ENCODE measurements around the gene ZNF451.

The ZNF451 gene

DNA sequence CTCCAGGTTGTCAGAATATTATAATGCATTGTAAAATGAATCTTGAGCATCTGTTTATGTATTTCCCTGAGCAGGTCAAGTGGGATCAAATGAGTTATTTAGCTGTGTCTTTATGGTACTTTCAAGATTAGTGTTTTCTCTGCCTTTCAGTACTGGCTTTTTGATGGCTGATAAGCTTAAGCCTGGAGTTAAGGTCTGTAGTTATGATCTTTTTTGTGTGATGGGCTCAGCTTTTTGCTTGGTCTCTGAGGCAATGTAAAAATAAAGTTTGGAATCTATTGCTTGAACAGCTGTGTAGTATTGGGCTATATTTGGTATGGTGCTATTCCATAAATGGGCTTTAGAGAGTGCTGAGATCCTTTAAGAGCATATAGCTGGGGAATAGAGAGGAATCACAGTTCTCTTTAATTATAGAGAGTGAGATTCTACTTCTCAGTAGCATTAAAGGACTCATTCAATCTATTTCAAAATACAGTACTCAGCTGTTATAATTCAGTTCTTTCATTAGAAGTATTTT, 40.7 kb downstream of the ZNF451 start:
- TF ChIP-seq POLR2AphosphoS5 (IDR thresholded peaks at IDR 0.05; ENCODE audit: low read depth, low read length) (no peak), SIN3A (IDR thresholded peaks at IDR 0.05; ENCODE audit: borderline replicate concordance, insufficient read depth, low read length) (no peak), FOXP2 (optimal IDR thresholded peaks at IDR 0.05; ENCODE audit: borderline replicate concordance, extremely low read depth, extremely low read length, insufficient read depth) (no peak), TAF1 (IDR thresholded peaks at IDR 0.05; ENCODE audit: borderline replicate concordance, insufficient read depth, low read length) (no peak)
- TF ChIP-seq, protein P1, sequence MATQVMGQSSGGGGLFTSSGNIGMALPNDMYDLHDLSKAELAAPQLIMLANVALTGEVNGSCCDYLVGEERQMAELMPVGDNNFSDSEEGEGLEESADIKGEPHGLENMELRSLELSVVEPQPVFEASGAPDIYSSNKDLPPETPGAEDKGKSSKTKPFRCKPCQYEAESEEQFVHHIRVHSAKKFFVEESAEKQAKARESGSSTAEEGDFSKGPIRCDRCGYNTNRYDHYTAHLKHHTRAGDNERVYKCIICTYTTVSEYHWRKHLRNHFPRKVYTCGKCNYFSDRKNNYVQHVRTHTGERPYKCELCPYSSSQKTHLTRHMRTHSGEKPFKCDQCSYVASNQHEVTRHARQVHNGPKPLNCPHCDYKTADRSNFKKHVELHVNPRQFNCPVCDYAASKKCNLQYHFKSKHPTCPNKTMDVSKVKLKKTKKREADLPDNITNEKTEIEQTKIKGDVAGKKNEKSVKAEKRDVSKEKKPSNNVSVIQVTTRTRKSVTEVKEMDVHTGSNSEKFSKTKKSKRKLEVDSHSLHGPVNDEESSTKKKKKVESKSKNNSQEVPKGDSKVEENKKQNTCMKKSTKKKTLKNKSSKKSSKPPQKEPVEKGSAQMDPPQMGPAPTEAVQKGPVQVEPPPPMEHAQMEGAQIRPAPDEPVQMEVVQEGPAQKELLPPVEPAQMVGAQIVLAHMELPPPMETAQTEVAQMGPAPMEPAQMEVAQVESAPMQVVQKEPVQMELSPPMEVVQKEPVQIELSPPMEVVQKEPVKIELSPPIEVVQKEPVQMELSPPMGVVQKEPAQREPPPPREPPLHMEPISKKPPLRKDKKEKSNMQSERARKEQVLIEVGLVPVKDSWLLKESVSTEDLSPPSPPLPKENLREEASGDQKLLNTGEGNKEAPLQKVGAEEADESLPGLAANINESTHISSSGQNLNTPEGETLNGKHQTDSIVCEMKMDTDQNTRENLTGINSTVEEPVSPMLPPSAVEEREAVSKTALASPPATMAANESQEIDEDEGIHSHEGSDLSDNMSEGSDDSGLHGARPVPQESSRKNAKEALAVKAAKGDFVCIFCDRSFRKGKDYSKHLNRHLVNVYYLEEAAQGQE (IDR thresholded peaks at IDR 0.05; ENCODE audit: insufficient read depth in 1 of 2, low read depth in 2 of 2, low read length in 2 of 2): no peak

DNA sequence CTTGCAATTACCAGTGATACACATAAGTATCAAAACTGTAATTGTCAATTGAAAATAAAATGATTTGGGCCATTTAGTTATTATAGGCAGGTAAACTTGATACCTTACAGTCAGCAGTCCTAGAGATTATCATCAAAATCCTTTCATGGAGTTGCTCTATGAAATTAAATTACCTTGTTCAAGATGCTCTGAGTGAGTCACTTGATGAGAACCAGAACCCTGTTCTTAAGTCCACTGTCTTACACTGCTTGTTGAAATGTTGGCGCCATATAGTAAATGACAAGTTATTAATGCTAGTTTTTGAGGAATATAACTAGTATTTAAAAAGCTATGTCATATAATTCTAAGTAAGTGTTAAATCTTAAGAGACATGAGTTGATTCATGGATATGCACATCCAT, 45.0 kb downstream of the ZNF451 start:
- no peak for TF ChIP-seq FOXP2 (optimal IDR thresholded peaks at IDR 0.05; ENCODE audit: borderline replicate concordance, extremely low read depth, extremely low read length, insufficient read depth)
- TF ChIP-seq SIN3A (IDR thresholded peaks at IDR 0.05; ENCODE audit: borderline replicate concordance, insufficient read depth, low read length): no peak
- TF ChIP-seq, protein P1 (IDR thresholded peaks at IDR 0.05; ENCODE audit: insufficient read depth in 1 of 2, low read depth in 2 of 2, low read length in 2 of 2): no peak
- TF ChIP-seq POLR2AphosphoS5 (IDR thresholded peaks at IDR 0.05; ENCODE audit: low read depth, low read length): no peak
- no peak for TF ChIP-seq TAF1 (IDR thresholded peaks at IDR 0.05; ENCODE audit: borderline replicate concordance, insufficient read depth, low read length)

DNA sequence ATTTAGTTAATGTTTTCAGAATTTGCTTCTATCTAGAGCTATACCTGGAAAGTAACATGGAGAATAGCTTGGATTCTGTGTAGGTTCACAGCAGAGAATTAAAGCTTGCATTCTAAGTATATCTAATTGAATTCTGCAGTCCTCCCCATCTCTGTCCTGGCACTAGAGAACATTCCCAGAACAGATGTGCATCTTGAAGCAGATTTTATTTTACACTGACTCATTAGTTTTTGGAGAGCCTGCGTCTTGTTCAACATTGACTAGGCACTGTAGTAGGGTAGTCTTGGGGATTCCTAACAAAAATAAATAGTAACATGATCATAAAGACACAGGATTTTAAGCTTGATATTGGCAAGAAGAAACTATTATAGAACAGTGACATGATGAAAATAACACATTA, 45.9 kb downstream of the ZNF451 start:
- TF ChIP-seq FOXP2 (optimal IDR thresholded peaks at IDR 0.05; ENCODE audit: borderline replicate concordance, extremely low read depth, extremely low read length, insufficient read depth) (no peak), SIN3A (IDR thresholded peaks at IDR 0.05; ENCODE audit: borderline replicate concordance, insufficient read depth, low read length) (no peak), TAF1 (IDR thresholded peaks at IDR 0.05; ENCODE audit: borderline replicate concordance, insufficient read depth, low read length) (no peak), POLR2AphosphoS5 (IDR thresholded peaks at IDR 0.05; ENCODE audit: low read depth, low read length) (no peak)
- TF ChIP-seq, protein P1 (IDR thresholded peaks at IDR 0.05; ENCODE audit: insufficient read depth in 1 of 2, low read depth in 2 of 2, low read length in 2 of 2): no peak

DNA sequence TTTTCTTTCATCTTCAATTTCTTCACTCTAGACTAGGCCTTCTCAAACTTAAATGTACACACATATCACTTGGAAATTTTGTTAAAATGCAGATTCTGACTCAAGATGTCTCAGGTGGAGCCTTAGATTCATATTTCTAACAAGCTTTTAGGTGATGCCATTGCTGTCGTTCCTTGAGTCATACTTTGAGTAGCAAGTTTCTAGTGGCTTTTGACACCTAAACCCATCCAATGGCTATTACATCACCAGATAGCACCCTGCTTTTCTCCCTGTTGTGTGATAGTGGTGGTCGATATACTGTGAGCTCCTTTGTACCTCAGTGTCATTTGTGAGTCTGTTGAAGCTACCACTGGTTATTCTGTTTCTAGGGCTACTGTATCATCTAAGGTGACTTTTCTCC, 47.4 kb downstream of the ZNF451 start:
- TF ChIP-seq TAF1 (IDR thresholded peaks at IDR 0.05; ENCODE audit: borderline replicate concordance, insufficient read depth, low read length): no peak
- TF ChIP-seq POLR2AphosphoS5 (IDR thresholded peaks at IDR 0.05; ENCODE audit: low read depth, low read length): no peak
- no peak for TF ChIP-seq FOXP2 (optimal IDR thresholded peaks at IDR 0.05; ENCODE audit: borderline replicate concordance, extremely low read depth, extremely low read length, insufficient read depth)
- TF ChIP-seq, protein P1 (IDR thresholded peaks at IDR 0.05; ENCODE audit: insufficient read depth in 1 of 2, low read depth in 2 of 2, low read length in 2 of 2): no peak
- no peak for TF ChIP-seq SIN3A (IDR thresholded peaks at IDR 0.05; ENCODE audit: borderline replicate concordance, insufficient read depth, low read length)

DNA sequence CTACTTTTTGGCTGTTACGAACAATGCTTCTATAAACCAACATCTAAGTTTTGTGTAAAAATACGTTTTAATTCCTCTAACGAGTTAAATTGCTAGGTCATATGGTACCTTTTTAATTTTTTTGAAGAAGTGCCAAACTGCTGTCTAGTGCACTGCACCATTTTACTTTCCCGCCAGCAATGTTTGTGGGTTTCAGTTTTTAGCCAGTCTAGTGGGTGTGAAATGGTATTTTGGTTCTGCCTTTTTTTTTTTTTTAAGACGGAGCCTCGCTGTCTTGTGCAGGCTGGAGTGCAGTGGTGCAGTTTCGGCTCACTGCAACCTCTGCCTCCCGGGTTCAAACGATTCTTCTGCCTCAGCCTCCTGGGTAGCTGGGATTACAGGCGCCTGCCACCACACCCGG, 48.0 kb downstream of the ZNF451 start:
- TF ChIP-seq POLR2AphosphoS5 (IDR thresholded peaks at IDR 0.05; ENCODE audit: low read depth, low read length) (no peak), TAF1 (IDR thresholded peaks at IDR 0.05; ENCODE audit: borderline replicate concordance, insufficient read depth, low read length) (no peak), FOXP2 (optimal IDR thresholded peaks at IDR 0.05; ENCODE audit: borderline replicate concordance, extremely low read depth, extremely low read length, insufficient read depth) (no peak), SIN3A (IDR thresholded peaks at IDR 0.05; ENCODE audit: borderline replicate concordance, insufficient read depth, low read length) (no peak)
- TF ChIP-seq, protein P1 (IDR thresholded peaks at IDR 0.05; ENCODE audit: insufficient read depth in 1 of 2, low read depth in 2 of 2, low read length in 2 of 2): no peak

Data from PFSK-1 (cell line).